PC-3 (cell line): ENCODE results near the gene DYDC2.

Experiments
- EZH2 ChIP-seq: fragments of 300-600 bp; sonication (generic); IDR thresholded peaks from one replicate; pipeline ENCODE4 v1.6.1; 2017; ENCODE audit warnings: antibody characterized with exemption, mild to moderate bottlenecking, low read length; ENCODE audit not compliant: unreplicated experiment
- EZH2phosphoT487 ChIP-seq: fragments of 300-600 bp; sonication (generic); IDR thresholded peaks from 2 replicates; pipeline ENCODE4 v1.6.1; 2018; ENCODE audit warnings: mild to moderate bottlenecking, antibody characterized with exemption, low read length, borderline replicate concordance
- TF ChIP-seq, protein P1 (sequence below): fragments of 300-600 bp; sonication (generic); conservative IDR thresholded peaks from 2 replicates; pipeline ENCODE4 v1.5.1; 2017; ENCODE audit warnings: antibody characterized with exemption, low read depth, mild to moderate bottlenecking, low read length

DNA sequence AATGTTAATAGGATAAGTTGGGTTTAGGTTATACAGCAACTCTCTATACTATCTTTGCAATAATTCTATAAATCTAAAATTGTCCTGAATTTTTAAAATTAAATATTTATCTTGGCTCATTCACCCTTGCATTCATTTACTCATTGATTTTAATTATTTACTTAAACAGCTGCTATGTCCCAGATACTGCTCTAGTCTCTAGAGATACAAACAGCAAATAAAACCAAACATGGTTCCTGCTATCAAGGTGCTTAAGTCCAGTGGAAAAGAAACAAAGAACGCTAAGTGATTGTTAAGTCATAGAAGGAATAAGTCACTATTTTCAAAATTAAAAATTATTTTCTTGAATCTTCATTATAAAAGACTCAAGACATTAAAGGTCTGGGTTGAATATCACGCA lies 37.3 kb upstream of the DYDC2 start:
- TF ChIP-seq, protein P1, sequence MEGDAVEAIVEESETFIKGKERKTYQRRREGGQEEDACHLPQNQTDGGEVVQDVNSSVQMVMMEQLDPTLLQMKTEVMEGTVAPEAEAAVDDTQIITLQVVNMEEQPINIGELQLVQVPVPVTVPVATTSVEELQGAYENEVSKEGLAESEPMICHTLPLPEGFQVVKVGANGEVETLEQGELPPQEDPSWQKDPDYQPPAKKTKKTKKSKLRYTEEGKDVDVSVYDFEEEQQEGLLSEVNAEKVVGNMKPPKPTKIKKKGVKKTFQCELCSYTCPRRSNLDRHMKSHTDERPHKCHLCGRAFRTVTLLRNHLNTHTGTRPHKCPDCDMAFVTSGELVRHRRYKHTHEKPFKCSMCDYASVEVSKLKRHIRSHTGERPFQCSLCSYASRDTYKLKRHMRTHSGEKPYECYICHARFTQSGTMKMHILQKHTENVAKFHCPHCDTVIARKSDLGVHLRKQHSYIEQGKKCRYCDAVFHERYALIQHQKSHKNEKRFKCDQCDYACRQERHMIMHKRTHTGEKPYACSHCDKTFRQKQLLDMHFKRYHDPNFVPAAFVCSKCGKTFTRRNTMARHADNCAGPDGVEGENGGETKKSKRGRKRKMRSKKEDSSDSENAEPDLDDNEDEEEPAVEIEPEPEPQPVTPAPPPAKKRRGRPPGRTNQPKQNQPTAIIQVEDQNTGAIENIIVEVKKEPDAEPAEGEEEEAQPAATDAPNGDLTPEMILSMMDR = no peak
- TF ChIP-seq EZH2 = no peak
- no peak for TF ChIP-seq EZH2phosphoT487
